HG03139 (cell line): ENCODE data around the gene PROX2.
A peak's percentile ranks its signal among the peaks of the same experiment; 100 is the strongest.

ENCODE experiments used
- ATAC-seq: cut with Tn5 transposase; IDR thresholded peaks from one replicate; pipeline ENCODE4 v1.9.1; 2021; ENCODE audit not compliant: unreplicated experiment

PROX2 gene, protein sequence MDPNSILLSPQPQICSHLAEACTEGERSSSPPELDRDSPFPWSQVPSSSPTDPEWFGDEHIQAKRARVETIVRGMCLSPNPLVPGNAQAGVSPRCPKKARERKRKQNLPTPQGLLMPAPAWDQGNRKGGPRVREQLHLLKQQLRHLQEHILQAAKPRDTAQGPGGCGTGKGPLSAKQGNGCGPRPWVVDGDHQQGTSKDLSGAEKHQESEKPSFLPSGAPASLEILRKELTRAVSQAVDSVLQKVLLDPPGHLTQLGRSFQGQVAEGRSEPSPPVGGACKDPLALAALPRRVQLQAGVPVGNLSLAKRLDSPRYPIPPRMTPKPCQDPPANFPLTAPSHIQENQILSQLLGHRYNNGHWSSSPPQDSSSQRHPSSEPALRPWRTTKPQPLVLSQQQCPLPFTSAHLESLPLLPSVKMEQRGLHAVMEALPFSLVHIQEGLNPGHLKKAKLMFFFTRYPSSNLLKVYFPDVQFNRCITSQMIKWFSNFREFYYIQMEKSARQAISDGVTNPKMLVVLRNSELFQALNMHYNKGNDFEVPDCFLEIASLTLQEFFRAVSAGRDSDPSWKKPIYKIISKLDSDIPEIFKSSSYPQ

DNA sequence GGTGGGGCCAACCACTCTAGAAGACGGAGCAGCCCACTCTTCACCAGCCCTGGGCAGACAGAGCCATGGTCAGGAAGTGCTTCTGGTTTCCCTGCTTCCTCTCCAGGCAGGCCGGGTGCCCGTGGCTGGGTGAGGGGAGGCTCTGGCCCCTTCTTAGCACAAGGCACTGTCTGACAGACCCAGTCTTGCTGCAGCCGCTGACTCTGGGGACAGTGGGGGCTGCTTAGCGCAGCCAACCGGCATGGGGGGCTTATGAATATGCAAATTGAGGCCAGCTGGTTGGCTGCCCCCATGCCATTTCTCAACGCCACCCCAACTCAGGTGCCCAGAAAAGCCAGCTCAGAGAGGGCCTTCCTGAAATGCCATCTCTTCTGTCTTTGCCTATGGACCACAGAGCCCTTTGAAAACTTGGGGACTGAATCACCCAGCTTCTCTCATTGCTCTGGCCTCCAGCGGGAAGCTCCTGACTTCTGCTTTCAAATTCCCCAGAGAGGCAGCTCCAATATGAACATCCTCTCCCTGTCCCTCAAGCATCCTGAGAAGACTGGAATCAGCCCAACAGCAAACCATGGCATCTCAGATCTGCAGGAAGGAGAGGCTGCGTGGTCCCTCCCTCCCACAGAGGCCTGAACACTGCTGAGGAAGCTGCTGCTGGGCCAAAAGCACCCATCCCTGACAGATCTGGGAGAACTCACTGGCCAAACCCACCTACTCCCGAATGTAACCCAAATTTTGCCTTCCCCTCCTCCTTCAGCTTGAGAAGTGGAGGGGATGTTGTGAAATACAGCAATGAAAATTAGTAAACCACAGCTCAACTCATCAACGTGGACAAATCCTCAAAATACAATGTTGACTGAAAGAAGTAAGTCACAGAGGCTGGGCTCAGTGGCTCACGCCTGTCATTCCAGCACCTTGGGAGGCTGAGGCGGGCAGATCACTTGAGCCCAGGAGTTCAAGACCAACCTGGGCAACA, at the start of gene PROX2:
Gene PROX2, minus strand, starts transcription at position 205 of the 973 bp plus-strand sequence. CDS start 12,311 bp downstream, outside the sequence.
- no peak for ATAC-seq

DNA sequence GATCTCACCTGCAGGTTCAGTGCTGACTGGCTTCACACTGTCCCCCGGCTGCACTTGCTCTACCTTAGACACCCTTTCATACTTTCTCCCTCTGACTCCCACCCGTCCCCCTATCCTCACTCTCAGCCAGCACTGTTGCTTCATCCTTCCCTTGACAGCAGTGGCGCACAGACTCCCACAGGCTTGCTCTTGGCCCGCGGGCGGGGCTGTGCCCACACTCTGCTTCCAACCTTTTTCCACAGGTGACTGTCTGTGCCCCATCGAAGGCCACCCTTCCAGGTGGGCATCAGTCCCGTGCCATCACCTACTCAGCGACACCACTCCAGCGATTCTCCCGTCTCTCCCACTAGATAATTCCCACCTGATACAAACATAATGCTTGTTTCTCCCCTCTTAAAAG, 48.1 kb upstream of the PROX2 start:
- ATAC-seq = no peak

DNA sequence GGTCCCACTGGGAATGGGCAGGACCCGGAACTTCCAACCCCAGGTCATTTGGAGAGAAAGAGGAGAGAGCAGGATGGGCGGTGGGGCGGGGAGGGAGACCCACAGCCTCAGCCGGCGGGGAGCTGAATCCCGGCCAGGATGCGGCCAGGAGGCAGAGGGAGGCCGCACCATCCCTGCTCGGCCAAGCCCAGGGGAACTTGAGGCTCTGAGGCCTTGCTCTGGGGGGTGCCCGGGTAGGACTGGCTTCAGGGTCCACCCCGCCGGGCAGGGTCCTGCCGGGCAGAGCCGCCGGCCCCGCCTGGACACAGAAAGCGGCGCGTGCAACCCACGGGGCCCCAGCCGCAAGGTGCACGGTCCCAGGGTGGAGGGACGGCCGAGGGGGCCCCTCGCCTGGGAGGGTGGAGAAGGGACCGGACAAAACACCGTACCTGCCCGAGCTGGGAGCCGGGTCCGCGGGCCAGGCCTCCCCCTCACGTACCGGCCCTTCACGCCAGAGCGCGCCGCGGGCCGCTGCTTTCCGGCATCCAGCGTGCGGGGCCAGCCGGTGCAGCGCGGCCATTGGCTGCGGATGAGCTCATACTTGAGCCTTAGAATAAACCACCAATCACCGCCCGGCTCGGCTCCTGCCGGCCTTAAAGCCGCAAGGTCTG, 46.9 kb upstream of the PROX2 start, which contains the start of gene RPS6KL1:
Gene RPS6KL1, minus strand, starts transcription at position 509 of the 650 bp plus-strand sequence. CDS start 1,719 bp downstream, outside the sequence.
- peak; percentile 69 for ATAC-seq

DNA sequence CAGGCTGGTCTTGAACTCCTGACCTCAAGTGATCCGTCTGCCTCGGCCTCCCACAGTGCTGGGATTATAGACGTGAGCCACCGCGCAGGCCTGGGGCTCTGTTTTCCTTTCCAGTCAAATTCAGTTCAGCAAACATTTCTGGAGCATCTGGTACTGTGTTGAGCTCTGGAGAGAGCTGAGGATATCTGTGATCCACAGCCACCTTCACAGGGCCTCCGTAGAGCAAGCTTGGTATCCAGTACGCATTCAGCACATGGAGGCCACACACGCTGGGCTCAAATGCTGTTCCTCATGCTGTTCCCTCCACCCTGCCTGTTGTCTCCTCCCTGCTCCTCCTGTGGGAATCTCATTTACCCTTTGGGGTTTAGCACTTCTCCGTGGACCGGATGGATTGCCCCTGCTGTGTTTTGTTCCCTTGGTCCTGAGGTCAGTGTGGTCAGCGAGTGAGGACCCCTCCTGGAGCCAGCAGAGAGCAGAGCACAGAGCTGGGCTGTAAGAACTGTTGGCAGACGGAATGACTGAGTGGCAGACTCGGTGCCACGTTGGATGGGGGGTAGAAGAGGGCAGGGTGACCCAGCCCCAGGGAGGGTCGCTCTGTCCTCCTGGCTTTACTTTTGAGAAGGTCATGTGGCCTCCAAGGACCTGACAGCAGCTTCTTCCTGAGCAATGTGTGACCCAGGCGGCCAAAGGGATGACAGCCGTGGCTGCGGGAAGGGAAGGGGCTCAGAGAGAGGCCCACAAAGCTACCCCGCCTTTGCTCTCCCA, 46.2 kb upstream of the PROX2 start:
- ATAC-seq = no peak

DNA sequence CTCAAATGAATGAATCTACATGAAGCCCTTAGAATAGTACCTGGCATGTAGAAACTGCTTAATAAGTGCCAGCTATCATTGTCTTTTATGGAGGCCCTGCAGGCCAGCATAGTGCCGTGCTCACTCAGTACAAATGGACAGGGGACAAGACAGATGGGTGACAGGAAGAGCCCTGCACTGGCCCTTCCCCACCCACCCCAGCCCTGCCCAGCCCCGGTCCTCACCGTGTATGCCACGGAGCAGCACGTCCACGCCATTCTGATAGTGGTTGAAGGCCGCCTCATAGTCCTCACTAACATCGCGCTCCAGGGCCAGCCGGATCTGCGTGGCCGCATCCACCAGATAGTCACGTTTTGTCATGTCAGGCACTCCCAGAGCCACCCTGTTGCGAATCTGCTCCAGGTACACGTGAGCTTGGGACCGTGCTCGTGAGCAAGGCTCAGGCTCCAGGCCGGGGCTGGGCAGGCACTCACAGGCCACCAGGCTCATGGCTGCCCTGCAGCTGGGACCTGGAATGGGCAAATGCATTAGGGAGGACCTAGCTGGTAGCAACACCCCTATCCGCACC, 45.2 kb upstream of the PROX2 start:
- ATAC-seq = no peak

DNA sequence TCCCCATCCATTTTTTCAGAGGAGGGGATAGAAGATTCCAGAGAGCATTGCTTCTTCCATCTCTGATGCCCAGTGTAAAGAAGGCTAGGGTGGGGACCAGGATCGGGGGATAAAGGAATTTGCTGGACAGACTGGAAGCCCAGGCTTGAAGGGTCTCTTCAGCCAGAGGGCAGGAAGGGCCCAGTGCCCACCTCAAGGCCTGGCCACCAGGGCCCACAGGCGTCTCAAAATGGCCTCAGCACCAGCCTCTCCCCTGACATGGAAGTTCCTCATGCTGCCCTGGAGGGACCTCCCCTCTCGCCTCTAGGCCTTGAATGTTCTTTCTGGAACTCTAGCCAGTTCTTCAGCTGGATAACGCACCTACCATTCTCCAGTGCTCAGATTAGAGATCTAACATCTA, 44.3 kb upstream of the PROX2 start:
- no peak for ATAC-seq

DNA sequence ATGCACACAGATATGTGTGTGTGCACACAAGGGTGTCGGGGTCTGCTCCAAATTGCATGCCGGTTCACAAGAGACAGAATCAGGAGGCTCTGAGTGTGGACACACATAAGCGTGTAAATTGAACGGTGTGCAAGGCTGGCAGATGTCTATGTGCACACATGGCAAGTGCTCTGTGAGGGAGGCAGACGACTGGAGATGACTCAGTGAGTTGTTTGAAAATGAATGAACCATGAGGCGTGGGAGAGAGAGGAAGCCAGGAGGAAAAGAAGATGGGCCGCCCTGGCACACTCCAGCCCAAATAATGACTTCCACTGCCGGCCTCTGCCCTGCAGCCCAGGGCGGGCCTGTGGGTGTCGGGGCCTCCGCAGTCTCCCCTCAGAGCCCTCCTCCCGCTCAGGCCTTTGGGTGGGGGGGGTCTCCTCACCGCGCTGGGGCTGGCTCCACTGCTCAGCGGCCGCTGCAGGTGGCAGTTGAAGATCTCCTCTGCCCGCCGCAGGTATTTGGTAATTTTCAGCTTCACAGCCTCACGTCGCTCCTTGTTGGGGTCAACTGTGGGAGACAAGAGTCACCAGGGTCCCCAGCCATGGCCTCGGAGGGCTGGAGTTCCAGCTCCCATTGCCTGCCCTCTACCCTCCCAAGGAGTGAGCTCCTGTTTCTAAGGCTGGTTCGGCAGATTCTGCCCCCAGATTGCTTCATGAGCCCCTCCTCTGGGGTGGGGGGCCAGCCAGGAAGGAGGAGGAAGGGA, 43.6 kb upstream of the PROX2 start:
- no peak for ATAC-seq

DNA sequence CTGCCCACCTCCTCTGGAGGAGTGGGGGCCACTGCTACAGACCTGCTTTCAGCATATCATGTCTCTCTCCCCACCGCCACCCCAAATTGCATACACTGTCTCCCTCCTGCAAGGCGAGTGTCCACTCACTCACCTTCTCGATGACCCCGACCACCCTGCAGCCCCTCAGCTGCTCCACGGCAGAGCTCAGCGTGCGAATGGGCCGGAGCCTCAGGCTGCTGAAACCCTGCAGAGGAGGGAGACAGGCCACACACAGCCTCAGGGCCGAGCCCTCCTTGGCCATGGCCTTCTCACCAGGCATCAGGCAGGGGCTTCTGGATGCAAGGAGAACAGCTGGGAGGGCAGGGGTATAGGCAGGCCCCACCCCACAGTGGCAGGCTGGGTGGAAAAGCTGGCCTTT, 42.4 kb upstream of the PROX2 start:
- no peak for ATAC-seq

DNA sequence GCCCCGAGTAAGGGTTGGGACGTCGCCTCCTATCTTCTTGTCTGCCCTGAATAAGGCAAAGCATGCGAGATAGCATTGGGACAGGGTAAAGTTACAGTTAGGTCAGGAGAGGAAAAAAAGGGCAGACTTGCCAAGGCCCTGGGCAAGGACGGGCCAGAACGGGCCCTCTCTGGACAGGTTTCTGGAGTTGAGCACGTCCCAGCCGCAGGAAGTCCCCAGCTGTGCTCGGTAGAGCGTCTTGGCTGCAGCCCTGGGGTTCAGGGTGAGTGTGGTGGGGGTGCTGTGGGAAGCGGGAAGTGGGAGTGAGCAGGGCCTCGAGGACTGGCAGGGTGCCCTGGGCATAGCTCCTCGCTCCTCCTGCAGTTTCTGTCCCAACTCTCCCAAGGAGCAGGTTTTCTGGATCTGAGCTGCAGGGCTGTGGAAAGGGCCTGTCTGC, 41.7 kb upstream of the PROX2 start:
- ATAC-seq = no peak

DNA sequence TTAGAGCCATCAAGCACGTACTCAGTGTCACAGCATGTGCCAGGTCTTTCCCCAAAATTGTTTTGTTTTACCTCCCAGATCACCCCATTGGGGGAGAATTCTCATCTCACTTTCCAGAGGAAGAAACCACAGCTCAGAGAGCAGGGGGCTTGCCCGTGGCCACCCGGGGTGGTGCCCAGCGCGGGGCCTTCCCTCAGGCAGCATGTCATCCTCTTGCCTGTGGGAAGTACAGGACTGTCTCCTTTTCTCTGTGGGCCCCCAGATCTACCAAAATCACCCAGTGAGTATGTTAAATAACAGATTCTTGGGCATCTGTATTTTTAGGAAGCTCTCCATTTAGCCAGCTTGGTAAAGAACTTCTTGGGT, 41.2 kb upstream of the PROX2 start:
- ATAC-seq = no peak

DNA sequence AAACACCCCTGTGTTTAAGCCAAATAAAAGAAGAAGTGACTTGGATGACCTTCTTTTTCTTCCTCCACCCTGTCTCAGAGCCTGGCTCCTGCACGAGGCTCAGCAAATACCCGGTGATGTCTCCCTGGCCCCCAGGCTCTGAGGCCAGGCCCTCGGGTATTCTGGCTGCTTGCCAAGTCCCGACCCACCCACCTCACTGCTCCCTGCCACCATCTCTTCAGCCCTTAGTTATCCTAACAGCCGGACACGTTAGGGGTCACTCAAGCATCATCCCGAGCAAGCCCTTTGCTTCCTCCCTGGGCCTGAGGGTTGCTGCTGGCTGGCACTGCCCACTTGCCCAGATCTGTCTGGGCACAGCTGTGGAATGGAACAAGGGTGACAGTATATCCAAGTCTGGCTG, 39.9 kb upstream of the PROX2 start:
- ATAC-seq = no peak

DNA sequence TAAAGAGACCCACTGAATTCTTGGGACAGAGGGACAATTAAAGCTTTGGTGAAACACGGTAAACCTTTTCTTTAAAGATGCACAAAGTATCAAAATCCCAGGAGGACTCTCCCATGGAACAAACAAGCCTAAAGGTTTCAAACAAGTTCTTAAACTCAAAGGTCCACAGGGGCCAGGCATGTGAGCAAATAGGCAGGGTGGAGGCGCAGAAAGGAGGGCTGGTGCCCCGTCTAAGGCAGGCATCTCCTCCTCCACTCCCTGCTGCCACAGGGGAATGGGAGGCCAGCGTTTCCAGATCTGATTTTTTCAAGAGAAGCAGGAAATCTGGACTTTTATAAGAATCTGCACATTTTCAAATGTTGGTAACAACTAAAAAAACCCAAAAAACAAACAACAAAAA, 39.5 kb upstream of the PROX2 start:
- no peak for ATAC-seq

DNA sequence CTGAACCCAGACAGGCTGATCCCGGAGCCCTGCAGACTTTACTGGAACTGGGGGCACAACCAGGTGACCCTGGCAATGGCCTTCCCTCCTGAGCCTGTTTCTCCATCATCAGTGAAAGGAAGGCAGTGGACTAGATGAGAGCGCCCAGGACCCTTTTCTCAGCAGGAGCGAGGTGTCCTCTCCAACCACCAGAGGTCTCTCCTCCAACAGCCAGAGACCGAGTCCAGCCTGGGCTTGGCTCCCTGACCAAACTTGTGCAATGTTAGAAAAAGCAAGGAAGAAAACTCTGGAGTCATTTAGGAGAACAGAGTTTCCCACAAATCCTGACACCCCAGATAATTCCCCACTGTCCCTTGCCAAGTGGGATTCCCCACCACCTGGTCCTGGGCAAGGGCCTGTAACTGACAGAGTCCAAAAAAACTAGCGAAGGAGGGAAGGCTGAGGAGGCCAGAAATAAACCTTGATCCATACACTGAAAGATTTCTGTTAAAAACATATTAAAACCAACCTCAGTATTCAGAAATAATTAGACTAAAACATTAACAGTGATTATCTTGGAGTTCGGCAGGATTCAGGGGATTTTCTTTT, 38.1 kb upstream of the PROX2 start:
- no peak for ATAC-seq

DNA sequence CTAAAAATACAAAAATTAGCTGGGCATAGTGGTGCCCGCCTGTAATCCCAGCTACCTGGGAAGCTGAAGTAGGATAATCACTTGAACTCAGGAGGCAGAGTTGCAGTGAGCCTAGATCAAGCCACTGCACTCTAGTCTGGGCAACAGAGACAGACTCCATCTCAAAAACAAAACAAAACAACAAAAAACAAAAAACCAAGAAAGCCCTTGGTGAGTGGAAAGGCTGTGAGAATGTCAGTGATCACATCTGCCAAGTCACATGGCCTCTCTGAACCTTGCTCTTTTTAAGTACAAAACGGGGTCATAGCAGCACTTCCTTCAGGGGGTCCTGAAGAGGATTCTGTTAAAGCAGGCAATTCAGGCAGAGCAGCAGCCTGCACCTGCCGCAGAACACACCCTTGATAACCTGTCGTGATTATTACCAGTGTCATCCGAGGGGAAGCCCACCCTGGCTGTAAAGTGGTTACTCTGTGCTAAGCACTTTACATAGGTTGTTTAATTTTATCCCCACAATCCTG, 37.5 kb upstream of the PROX2 start:
- no peak for ATAC-seq

DNA sequence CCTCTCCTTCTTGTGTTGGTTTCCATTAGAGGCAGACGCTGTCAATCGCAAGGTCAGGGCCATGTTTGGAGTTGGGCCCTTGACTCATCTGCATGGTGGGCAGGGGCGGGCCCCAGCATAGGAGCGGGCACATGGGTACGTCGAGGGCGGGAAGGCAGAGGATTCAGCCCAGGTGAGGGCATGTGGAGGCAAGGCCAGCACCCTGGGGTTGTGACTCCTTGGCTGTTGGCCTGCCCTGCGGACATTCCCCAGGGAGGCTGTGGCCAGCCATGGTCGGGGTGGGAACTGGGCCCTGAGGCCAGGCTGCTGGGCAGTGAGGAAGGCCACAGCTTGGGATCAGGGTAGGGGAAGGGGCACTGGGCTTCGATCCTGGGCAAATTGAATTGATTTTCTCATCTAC, 36.9 kb upstream of the PROX2 start:
- ATAC-seq = no peak

DNA sequence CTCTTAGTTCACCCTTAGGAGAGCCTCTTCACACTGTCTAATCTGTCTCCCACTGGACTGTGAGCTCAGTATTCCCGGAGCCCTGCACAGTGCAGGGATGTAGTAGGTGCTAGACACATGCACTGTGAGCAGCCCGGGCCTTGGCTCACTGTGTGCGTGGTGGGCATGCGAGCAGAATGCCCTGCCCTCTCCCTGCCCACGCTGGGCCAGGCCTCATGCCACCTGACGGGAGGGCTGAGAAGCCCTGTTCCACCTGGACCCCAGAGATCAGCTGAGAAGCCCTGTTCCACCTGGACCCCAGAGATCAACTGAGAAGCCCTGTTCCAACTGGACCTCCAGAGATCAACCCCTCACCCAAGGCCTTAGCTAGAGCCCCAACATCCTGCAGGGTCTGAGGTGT, 36.2 kb upstream of the PROX2 start:
- ATAC-seq = no peak

DNA sequence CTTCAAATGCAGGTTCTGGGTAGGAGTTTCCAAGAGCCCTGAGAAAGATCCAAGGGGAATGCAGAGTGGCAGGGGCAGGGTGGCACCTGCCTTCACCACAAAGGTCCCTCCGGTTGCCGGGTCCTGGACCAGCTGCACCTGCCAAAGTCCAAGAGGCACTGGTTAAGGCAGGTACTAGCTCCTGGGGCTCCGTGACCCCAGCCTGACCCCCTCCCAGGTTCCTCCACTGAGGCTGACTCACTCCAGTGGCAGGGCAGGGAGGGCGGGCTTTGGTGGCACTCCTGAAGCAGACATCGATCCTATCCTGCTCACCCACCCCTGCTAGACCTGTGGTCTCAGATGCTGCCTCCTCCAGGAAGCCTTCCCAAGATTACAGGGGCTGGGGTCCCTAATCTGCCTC, 35.8 kb upstream of the PROX2 start:
- no peak for ATAC-seq

DNA sequence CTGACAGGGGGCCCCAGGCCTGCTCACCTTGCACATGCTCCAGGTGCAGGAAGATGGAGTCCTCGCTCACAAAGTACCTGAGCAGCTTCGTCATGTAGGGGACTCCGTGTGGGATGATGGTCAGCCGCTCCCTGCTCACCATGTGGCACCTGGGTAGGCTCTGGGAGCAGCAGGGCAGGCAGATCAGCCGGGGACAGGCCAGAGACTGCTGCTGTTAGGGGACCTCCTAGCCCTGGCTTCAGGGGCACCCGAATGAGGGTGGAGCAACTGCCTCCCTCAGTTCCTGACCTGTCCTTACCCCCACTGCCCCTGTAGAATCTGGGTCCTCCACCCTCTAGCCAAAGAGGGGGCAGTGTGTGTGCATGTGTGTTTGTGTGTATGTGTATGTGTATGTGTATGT, 35.3 kb upstream of the PROX2 start:
- ATAC-seq = no peak

DNA sequence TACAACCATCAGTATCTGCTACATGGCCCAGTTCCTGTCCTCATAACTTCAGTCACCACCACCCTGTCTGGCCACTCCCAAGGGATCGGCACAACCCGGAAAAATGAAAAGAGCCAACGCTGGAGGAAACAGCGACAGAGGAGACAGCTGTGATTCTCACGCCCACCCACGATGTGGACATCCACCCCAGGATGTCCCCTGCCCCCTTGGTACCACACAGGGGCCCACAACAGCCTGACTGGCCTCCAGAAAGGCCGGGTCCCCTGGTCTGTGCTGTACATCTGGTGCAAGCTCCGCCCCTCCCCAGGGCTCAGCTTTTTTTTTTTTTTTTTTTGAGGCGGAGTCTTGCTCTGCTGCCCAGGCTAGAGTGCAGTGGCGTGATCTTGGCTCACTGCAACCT, 34.6 kb upstream of the PROX2 start:
- no peak for ATAC-seq
